ENCODE results near the gene CADPS. TPM values are rescaled to one million over a fixed set of nuclear protein-coding genes. Genes with fewer than 3 reads are reported as not detected.

The CADPS gene
- polyA plus RNA-seq, 1 donor (not counting 4 experiments of a cell fraction or from before 2014, with no cell fraction given) = not detected

- Histone ChIP-seq H3K9me1 (ENCODE audit: control insufficient read depth, extremely low read depth, insufficient read depth, low read length) (no peaks in the 10 kb centered on the region), H3K4me1 (ENCODE audit: control insufficient read depth, extremely low read depth, insufficient read depth, low read length) (no peaks in the 10 kb centered on the region), H3K9ac (ENCODE audit: control insufficient read depth, extremely low read depth, insufficient read depth, low read length) (no peak overlapping the region), H3K27me3 (ENCODE audit: control insufficient read depth, extremely low read depth, insufficient read depth, low read length) (peaks cover 9% of the 10 kb centered on the region), H3K4me3 (ENCODE audit: control insufficient read depth in 2 of 3, extremely low read depth in 1 of 3, insufficient read depth in 2 of 3, low read depth in 1 of 3, low read length in 3 of 3) (no peak overlapping the region), H3K36me3 (ENCODE audit: control insufficient read depth in 2 of 2, extremely low read depth in 1 of 2, insufficient read depth in 2 of 2, low read length in 2 of 2) (no peaks in the 10 kb centered on the region), H3K79me2 (ENCODE audit: control insufficient read depth, insufficient read depth, low read length) (no peaks in the 10 kb centered on the region), H3K9me3 (ENCODE audit: control insufficient read depth, low read depth, low read length) (no peaks in the 10 kb centered on the region), H2AFZ (ENCODE audit: control insufficient read depth, low read length) (no peak overlapping the region), H4K20me1 (ENCODE audit: control insufficient read depth, extremely low read depth, insufficient read depth, low read length) (no peaks in the 10 kb centered on the region), H3K4me2 (ENCODE audit: control insufficient read depth, extremely low read depth, insufficient read depth, low read depth, low read length) (no peak overlapping the region), H3K27ac (ENCODE audit: control insufficient read depth, insufficient read depth, low read length) (no peak overlapping the region)
- dilution Hi-C loops (cut with MboI; ENCODE audit: extremely low pct_ligation_motif_present, low sequenced_read_pairs) = no loop called here
- no peak for DNase-seq (ENCODE audit: low read depth, low spot score)
- TF ChIP-seq CTCF (optimal IDR thresholded peaks at IDR 0.05 in 1 of 3, IDR thresholded peaks at IDR 0.05 in 1 of 3, conservative IDR thresholded peaks at IDR 0.05 in 1 of 3; ENCODE audit: extremely low read depth in 1 of 3, insufficient read depth in 2 of 3, low read length in 3 of 3) = no peak
- no peak for TF ChIP-seq EZH2 (IDR thresholded peaks at IDR 0.05; ENCODE audit: low read length)
- FAIRE-seq = no peak
These were observed 323.7 kb downstream of the CADPS start for GRCh38 chr3:62551556-62551955.

- no peaks in the 10 kb centered on the region for H3K36me3 ChIP-seq (ENCODE audit: control insufficient read depth in 2 of 2, extremely low read depth in 1 of 2, insufficient read depth in 2 of 2, low read length in 2 of 2)
- no peaks in the 10 kb centered on the region for H3K9me1 ChIP-seq (ENCODE audit: control insufficient read depth, extremely low read depth, insufficient read depth, low read length)
- no peaks in the 10 kb centered on the region for H3K4me1 ChIP-seq (ENCODE audit: control insufficient read depth, extremely low read depth, insufficient read depth, low read length)
- no peak overlapping the region for H3K9ac ChIP-seq (ENCODE audit: control insufficient read depth, extremely low read depth, insufficient read depth, low read length)
- no peak overlapping the region for H3K4me3 ChIP-seq (ENCODE audit: control insufficient read depth in 2 of 3, extremely low read depth in 1 of 3, insufficient read depth in 2 of 3, low read depth in 1 of 3, low read length in 3 of 3)
- no peaks in the 10 kb centered on the region for H4K20me1 ChIP-seq (ENCODE audit: control insufficient read depth, extremely low read depth, insufficient read depth, low read length)
- dilution Hi-C loops (cut with MboI; ENCODE audit: extremely low pct_ligation_motif_present, low sequenced_read_pairs) = no loop called here
- no peaks in the 10 kb centered on the region for H3K79me2 ChIP-seq (ENCODE audit: control insufficient read depth, insufficient read depth, low read length)
- FAIRE-seq (no peak), DNase-seq (ENCODE audit: low read depth, low spot score) (no peak)
- H3K9me3 ChIP-seq (ENCODE audit: control insufficient read depth, low read depth, low read length) = no peaks in the 10 kb centered on the region
- TF ChIP-seq CTCF (optimal IDR thresholded peaks at IDR 0.05 in 1 of 3, IDR thresholded peaks at IDR 0.05 in 1 of 3, conservative IDR thresholded peaks at IDR 0.05 in 1 of 3; ENCODE audit: extremely low read depth in 1 of 3, insufficient read depth in 2 of 3, low read length in 3 of 3) (no peak), EZH2 (IDR thresholded peaks at IDR 0.05; ENCODE audit: low read length) (no peak)
- H3K27me3 ChIP-seq (ENCODE audit: control insufficient read depth, extremely low read depth, insufficient read depth, low read length) = peaks cover 9% of the 10 kb centered on the region
- no peak overlapping the region for H2AFZ ChIP-seq (ENCODE audit: control insufficient read depth, low read length)
- H3K4me2 ChIP-seq (ENCODE audit: control insufficient read depth, extremely low read depth, insufficient read depth, low read depth, low read length) = no peak overlapping the region
- no peak overlapping the region for H3K27ac ChIP-seq (ENCODE audit: control insufficient read depth, insufficient read depth, low read length)
These were observed 324.8 kb downstream of the CADPS start for GRCh38 chr3:62550439-62550838.
